ENCODE measurements around the gene COL6A2.

The COL6A2 gene

DNA sequence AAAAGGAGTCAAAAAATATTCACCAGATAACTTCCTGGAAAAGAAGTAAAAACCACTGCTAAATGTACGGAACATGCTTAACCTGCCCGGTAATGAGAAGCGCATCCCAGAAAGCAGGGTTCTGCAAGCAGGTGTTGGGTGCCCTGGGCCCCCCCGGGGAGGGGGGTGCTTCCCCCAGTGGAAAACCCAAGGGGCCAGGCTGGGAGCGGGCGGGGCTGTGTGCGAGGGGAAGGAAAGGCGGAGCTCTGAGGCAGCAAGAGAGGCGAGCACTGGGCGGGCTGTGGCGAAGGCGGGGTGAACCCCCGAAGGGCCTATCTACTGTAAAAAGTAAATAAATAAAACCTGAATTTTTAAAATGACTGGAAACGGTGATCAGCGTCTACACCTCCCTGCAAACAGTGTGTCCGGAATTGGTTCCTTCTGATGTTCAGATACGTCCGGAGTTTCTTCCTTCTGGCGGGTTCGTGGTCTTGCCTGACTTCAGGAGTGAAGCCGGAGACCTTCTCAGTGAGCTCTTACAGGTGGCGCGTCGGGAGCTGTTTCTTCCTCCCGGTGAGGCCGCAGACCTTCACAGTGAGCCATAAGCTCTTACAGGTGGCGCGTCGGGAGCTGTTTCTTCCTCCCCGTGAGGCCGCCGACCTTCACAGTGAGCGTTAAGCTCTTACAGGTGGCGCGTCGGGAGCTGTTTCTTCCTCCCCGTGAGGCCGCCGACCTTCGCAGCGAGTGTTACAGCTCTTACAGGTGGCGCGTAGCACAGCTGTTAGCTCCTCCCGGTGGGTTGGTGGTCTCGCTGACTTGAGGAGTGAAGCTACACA, 44.1 kb downstream of the COL6A2 start:
- DNase-seq (ENCODE audit: low spot score), result no peak
- in situ Hi-C loops (cut with MboI; ENCODE audit: low sequenced_read_pairs, unreplicated experiment), result no loop called here
- TF ChIP-seq, protein P1, sequence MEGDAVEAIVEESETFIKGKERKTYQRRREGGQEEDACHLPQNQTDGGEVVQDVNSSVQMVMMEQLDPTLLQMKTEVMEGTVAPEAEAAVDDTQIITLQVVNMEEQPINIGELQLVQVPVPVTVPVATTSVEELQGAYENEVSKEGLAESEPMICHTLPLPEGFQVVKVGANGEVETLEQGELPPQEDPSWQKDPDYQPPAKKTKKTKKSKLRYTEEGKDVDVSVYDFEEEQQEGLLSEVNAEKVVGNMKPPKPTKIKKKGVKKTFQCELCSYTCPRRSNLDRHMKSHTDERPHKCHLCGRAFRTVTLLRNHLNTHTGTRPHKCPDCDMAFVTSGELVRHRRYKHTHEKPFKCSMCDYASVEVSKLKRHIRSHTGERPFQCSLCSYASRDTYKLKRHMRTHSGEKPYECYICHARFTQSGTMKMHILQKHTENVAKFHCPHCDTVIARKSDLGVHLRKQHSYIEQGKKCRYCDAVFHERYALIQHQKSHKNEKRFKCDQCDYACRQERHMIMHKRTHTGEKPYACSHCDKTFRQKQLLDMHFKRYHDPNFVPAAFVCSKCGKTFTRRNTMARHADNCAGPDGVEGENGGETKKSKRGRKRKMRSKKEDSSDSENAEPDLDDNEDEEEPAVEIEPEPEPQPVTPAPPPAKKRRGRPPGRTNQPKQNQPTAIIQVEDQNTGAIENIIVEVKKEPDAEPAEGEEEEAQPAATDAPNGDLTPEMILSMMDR (IDR thresholded peaks at IDR 0.05; ENCODE audit: borderline replicate concordance, control extremely low read depth, extremely low read depth, insufficient read depth, missing control alignments), result no peak

DNA sequence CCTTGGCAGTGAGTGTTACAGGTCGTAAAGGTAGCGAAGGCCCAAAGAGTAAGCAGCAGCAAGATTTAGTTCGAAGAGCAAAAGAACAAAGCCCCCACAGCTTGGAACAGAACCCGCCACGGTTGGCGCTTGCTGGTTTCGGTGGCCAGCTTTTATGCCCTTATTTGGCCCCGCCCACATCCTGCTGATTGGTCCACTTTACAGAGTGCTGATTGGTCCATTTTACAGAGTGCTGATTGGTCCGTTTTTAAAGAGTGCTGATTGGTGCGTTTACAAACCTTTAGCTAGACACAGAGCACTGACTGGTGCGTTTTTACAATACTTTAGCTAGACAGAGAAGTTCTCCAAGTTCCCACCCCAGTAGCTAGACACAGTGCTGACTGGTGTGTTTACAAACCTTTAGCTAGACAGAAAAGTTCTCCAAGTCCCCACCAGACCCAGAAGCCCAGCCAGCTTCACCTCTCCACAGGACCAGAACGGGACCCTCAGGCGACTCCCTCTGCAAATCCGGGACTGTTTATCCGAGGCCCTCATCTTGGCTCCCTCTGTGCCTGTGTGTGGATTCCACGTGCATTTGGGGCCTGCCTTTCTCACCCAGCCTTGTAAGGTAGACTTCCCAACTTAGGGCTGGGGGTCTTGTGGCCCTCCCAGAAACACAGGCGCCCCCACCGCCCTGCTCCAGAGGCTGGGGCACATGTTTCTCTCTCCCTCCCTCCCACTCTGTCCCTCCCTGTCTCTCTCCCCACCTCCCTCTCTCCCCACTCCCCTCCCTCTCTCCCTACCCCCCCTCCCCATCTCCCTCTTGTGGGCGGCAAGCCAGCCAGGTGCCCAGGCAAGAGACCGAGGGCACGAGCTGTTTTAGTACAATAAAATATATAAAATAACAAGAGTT, 44.9 kb downstream of the COL6A2 start:
- TF ChIP-seq, protein P1 (IDR thresholded peaks at IDR 0.05; ENCODE audit: borderline replicate concordance, control extremely low read depth, extremely low read depth, insufficient read depth, missing control alignments), result no peak
- in situ Hi-C loops (cut with MboI; ENCODE audit: low sequenced_read_pairs, unreplicated experiment), result no loop called here
- no peak for DNase-seq (ENCODE audit: low spot score)

DNA sequence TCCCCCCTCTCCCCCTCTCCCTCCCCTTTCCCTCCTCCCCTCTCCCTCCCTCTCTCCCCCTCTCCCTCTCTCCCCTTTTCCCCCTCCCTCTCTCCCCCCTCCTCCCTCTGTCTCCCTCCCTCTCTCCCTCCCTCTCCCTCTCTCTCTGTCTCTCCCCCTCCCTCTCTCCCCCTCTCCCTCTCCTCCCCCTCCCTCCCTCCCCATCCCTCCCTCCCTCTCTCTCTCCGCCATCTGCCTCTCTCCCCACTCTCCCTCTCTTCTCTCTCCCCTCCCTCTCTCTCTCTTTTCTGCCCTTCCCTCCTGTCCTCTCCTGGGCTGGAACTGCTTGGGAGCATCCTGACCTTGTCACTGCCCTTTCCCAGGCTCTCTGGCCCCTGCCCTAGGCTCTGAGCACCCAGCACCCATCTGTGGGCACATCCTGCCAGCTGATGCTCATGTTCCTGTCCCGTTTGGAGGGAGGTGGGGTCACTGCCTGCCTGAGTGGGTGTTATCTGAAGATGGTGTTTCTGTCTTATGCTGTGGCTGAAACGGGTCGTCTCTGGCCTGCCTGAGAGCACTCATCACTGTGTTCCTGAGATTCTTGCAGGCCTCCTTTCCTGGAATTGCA, 46.7 kb downstream of the COL6A2 start:
- in situ Hi-C loops (cut with MboI; ENCODE audit: low sequenced_read_pairs, unreplicated experiment), result no loop called here
- TF ChIP-seq, protein P1 (IDR thresholded peaks at IDR 0.05; ENCODE audit: borderline replicate concordance, control extremely low read depth, extremely low read depth, insufficient read depth, missing control alignments), result no peak
- DNase-seq (ENCODE audit: low spot score), result no peak

DNA sequence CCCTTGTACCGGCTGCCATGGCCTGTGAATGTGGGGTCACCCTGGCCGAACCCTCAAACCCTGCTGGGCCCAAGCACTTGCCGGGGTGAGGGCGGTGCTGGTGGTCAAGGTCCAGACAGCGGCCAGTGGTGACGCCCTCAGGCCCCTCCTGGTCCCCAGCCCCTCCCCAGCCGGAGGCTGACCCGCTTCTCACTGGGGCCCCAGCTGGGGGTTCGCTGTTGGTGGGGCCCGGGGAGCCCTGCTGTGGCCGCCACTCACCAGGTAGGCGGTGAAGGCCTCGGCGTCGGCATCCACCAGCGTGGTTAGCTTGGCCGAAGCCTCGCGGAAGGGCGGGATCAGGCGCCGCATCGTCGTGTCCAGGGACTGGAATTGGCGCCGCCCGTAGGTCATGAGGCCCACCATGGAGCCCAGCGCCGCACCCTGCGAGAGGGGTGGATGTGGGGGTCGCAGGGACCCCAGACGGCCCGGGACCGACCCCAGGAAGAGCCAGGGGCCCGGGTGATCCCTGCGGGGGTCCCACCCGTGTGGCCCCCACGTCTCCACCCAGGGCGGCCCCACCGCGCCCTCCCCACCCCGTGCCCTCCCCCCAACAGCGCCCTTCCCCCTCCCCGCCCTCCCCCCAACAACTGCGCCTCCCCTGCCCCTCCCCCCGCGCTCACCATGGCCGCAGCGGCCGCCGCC, 47.4 kb downstream of the COL6A2 start:
- TF ChIP-seq, protein P1 (IDR thresholded peaks at IDR 0.05; ENCODE audit: borderline replicate concordance, control extremely low read depth, extremely low read depth, insufficient read depth, missing control alignments), result no peak
- DNase-seq (ENCODE audit: low spot score), result no peak
- in situ Hi-C loops (cut with MboI; ENCODE audit: low sequenced_read_pairs, unreplicated experiment), result no loop called here

DNA sequence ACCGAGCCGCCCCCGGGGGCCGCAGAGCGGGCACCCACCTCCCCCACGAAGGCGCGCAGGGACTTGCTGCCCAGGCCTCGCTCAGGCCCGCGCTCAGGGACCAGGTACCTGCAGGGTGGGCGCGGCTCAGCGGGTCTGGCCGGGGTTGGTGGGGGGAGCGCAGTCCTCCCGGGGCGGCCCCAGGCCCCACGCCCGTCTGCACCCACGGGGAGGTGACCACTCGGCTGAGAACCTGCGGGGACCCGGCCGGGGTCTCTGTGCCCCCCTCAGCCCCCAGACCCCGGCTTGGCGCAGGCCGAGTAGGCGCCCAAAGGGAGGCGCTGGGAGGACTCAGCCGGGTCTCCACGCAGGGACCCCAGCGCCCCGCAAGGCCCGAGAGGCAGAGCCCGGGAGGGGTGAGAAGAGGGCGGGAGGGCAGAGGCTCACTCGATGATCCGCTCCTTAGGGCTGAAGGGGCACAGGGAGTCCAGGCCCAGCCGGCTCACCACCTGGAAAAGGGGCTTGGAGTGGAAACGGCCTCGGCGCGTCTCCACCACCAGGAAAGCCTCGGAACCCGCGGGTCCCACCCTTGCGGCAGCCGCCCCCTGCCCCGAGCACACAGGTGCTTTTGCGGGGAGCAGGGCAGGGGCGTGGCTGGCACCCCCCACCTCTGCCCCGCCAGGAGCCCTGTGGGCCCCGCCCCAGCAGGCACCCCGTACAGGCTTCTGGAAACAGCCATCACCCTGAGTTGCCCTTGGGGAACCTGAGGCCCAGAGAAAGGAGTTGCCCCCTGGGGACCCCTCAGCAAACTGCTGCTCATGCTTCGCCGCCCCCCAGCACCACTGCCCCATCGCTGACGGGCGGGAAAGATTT, 48.2 kb downstream of the COL6A2 start:
- in situ Hi-C loops (cut with MboI; ENCODE audit: low sequenced_read_pairs, unreplicated experiment), result no loop called here
- DNase-seq (ENCODE audit: low spot score), result no peak
- TF ChIP-seq, protein P1 (IDR thresholded peaks at IDR 0.05; ENCODE audit: borderline replicate concordance, control extremely low read depth, extremely low read depth, insufficient read depth, missing control alignments), result no peak
